Neural cell (in vitro differentiated cells): ENCODE data around the gene VWA8.

Experiments
- CTCF ChIP-seq: fragments of 450-650 bp; IDR thresholded peaks from 2 replicates; pipeline ENCODE4 v1.5.1; 2014; ENCODE audit warnings: antibody characterized with exemption, mild to moderate bottlenecking, moderate library complexity; ENCODE audit not compliant: poor library complexity, severe bottlenecking
- EZH2 ChIP-seq: fragments of 200-600, 300-800 bp; shearing (Covaris generic), sonication (generic); IDR thresholded peaks from 2 replicates; pipeline ENCODE4 v1.6.1; 2014; ENCODE audit warnings: antibody characterized with exemption, low read length, borderline replicate concordance, mild to moderate bottlenecking; ENCODE audit not compliant: insufficient read depth, poor library complexity, severe bottlenecking
- REST ChIP-seq: IDR thresholded peaks from 2 replicates; pipeline ENCODE4 v1.6.1; 2012; ENCODE audit warnings: borderline replicate concordance

DNA sequence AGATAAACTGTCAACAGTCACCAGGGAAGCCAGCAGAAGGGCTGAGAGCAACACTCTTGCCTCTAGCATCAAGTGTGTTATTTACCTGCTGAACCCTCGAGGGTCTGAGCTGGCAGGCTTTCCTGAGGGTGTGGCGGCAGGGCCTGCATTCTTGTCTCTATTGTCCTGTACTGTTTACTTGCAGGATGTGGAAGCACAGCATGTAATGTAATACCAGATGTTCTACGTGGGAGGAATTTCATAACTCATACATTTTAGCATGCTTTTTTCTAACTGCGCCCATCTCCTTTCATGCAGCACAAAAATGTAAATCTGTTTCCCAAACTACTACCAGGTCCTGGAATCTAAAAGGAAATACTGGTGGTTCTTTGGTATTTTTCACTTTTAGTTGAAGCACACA lies 350.5 kb downstream of the VWA8 start:
- TF ChIP-seq EZH2 (no peak), CTCF (no peak), REST (no peak)
